Endometrium (tissue), 2 donors: ENCODE measurements around the gene NDUFB10.
"Not testable (repeated sequence)": the region's sequence is repeated elsewhere in the genome, so short reads cannot be mapped to it uniquely, and the experiment has no call there.

Source experiments
- FAIRE-seq: peaks from 2 replicates; lab custom pipeline; 2012; peaks lifted over from hg19 to GRCh38; lab: Jason Lieb, UNC
- donor health status: control.
- donor health status: control.

Gene NDUFB10

DNA sequence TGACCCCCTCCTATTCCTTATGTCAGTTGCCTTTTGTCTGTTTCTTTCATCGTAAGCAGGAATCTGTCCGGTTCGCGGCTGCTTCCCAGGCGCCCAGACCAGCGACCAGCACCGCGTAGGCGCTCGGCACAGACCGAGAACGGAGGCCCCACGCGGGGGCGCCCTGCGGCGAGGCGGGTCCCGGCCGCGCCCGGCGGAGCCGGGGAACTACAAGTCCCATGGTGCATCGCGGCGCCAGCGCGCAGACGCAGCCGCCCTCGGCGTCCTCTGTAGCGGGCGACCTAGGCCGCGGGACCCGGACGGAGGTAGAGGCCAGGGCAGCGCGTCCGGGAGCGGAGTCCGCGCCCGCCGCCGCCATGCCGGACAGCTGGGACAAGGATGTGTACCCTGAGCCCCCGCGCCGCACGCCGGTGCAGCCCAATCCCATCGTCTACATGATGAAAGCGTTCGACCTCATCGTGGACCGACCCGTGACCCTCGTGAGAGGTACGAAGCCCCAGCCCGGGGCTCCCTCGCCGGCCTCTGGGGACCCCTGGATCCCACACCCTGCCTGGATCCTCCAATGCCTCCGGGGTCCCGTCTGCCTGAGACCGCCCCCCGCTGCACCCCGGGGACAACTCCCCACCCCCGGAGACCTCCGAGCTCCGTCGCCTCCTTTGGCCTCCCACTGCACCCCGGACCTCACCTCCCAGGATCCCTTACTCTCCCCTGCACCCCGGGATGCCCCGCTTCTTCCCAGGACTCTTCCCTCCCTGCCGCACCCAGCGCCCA, at the start of gene NDUFB10:
TSS of gene NDUFB10 (plus strand) at position 270 of the 771 bp plus-strand sequence. CDS start at position 357, 87 bp downstream.
- no peak for FAIRE-seq

DNA sequence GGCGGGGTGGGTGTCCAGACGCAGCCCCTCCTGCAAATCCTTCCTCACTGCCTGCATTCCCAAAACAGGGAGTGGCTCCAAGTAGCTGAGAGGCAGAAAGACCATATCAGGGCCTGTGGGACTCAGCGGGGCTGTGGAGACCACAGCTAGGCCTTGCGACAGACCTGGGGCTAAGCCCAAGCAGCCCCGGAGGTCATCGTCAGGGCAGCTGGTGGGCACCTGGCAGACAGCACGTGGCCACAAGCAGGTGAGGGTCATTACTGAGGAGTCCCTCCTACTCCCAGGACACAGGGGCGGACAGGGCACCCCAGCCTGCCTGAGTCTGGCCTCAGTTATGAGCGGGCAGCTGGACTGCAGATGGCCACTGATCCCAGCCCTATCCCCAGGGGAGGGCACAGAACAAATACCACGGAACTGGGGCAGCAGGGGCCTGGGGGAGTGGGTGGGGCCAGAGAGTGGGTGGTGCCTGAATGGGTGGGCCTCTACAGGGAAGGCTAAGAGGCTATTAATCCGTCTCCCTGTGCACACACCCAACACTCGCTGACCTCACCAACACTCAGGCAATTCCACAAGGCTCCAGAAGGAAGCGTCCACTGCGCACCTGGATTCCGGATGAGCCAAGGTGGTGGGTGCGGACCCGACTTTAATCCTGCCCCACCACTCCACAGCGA, 49.6 kb upstream of the NDUFB10 start:
- no peak for FAIRE-seq

DNA sequence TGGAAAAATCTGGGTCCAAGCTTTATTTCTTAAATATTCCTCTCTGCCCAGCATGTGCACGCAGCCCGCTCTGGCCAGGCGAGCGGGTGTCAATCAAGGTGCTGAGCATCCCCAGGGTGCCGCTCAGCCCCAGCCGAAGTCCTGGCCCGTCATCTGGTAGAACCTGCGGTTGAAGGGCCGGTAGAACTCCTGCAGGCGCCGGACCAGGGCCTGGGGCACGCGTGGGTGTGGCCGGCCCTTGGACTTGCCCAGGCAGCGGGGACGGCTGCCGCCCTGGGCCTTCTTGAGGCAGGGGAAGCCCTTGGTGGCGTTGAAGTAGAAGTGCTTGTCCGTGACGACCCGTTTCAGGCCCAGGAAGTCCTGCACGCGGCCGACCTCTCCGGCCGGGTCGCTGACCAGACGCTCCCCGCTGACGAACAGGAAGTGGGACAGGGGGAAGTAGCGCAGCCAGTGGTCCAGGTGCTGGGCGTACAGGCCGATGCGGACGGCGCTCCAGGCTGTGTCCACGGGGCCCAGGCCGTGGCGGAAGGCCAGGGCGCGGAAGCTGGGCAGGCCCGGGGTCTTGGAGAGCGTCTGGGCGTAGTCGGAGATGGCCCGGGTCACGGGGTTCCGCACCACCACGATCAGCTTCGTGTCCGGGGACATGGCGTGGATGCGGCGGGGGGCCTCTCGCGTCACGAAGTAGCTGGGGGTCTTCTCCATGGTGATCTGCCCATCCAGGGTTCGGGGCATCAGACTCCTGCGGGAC, 47.7 kb upstream of the NDUFB10 start:
- no peak for FAIRE-seq

DNA sequence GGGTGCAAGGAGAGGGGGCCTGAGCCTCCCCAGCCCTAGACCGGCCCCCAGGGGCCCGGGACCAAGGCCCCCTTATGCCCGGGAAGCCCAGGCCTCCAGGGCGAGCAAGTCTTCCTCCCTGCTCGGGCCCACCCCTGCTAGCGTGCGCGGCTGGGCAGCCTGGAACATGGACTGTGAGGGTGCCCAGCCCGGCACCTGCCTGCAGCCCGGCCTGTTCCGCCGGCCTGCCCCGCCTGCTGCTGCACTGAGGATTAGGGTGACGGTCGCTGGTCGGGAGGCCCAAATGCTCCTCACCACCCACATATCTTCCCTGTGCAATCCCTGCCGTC, 47.2 kb upstream of the NDUFB10 start:
- no peak for FAIRE-seq

DNA sequence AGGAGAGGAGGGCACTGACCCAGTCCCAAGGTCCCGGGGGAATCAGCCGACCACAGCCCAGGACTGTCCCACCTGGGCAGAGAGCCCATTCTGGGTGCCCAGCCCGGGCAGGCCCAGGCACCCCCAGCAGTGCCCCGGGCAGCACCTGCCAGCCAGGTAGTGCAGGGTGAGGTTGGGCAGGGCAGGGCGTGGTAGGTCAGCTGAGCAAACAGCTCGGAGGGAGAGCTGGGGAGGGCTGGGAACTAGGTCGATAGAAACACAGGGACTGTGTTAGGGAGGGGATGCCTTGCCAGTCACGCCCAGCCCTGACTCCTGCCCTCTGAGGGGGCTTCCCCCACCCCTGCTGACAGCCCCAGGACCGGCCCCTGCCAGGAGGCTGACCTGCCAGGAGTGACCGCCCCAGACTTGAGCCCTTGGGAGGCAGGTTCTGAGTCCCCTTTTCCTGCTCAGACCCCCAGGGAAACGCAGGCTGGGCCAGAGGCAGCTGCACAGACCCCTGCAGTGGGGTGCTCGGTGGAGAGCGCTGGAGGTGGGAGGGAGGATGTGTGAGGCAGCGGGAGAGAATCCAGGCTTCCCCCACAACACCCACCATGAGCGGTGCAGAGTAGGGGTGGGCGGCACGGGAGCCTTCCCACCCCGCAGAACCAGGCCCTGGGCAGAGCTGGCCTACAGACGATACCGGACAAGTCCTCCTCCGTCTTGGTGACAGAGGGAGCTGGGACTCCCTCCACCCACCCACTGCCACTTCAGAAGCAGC, 45.8 kb upstream of the NDUFB10 start:
- no peak for FAIRE-seq

DNA sequence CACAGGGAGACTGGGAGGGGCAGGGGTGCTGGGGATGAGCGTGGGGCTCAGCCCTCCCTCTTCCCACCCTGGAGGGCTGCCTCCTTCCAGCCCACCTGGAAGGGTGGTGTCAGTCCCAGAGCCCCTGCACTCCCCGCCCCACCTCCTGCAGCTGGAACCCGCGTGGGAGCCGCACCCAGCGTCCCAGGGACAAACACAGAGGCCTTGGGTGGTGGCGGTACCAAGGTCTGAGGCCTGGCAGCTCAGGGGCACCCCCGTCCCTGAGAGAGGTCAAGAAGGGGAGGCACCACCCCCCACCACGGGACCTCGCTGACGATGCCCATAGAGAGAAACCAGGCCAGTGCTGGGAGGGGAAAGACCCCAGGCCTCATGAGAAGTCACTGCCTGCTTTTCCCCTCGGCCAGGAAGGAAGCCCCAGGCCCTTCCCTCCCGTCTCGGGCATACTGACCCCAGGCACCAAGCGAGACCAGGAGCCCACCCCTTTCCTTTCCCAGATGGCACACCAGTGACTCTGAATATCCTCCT, 45.2 kb upstream of the NDUFB10 start:
- no peak for FAIRE-seq

DNA sequence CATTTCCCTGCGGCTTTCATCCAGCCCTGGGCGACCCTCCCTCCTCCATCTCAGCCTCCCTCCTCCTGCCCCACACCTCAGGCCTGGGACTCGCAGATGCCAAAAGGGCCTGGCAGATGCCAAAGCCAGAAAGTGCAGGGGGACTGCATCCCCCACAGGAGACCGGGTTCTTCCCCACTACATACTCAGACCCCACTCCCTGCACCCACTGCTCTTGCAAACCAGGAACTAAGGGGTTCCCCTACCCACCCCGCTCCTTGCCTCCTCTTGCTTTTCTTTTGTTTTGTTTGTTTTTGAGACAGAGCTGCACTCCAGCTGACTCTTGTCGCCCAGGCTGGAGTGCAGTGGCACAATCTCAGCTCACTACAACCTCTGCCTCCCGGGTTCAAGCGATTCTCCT, 44.4 kb upstream of the NDUFB10 start:
- FAIRE-seq, result no peak

DNA sequence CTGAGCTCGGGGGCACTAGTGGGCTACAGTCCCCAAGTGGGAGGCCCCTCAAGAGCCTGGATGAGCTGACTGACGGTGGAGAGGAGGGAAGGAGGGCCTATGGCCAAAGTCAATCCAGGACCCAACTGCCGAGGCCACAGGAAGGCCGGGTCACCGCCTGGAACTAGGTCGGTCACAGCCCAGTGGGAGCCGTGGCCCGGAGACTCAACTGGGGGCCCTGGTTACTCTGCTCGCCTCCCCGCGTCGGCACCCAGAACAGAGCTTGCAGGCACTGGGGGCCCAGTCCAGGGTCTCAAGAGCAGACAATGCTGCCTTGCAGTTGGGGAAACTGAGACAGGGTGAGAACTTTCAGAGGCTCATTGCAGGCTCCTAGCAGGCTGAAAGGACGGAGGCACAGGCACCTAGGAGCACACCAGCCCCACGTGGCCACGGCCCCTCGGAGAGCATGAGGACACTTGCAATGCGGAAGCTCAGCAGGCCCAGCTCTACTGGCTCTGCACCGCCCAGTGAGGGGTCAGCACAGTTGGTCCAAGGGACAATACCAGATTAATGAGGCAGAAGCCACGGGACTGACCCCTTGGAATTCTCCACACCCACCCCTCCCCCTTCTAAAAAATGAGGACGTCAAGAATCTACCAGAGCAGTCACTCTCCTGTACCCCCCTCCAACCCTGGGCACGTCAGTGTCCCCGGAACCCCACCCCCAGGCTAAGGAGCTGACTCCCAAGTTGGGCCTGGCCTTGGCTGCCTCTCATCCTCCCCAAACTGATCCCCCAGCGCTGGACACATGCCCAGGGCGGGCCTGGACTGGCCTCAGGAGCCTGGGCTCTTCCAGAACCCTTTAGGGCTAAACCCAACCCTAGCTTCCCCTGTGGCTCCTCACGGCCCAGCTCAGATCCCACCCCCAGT, 43.4 kb upstream of the NDUFB10 start:
- FAIRE-seq, result no peak

DNA sequence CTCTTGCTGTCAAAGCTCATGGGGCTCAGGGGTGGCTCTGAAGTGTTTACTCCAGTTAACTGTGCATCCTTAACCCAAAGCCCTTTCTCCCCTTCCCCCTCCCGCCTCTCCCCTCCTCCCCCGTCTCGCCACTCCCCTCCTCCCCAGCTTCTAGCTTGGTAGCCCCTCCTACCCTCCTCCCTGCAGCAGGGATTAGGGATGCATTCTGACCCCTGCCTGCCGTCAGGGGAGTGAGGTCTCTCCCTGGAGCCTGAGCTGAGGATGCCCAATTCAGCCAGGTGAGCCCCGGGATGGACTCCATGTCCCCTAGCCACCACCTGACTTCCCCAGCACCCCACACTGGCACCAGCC, 42.7 kb upstream of the NDUFB10 start:
- FAIRE-seq, result no peak

DNA sequence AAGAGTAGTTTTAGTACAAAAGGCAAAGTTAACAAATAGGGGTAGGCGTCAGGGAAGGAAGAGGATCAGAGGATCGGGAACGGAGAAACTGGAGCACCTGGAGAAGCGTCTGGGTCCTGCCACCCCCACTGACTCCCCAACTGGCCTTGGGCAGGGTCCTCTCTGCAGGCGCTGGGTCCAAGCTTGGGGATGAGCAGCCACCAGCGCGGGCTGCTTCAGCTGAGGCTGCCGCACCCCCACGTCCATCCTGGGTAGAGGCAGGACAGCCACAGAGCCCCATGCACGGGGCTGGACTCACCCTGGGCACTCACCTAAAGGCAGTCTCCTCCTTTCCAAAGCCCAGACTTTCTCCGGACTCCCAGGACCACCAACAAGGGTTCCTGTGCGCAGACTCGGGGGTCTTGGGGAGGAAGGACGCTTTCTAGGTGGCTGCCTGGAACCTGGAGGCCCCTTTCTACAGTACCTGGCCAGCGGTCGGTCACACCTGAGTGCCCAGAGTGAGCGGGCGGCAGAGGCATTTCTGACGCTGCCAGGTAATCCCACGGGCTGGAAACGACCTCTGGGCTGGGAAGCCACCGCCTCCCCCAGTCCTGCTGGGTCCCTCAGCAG, 42.2 kb upstream of the NDUFB10 start:
- no peak for FAIRE-seq

DNA sequence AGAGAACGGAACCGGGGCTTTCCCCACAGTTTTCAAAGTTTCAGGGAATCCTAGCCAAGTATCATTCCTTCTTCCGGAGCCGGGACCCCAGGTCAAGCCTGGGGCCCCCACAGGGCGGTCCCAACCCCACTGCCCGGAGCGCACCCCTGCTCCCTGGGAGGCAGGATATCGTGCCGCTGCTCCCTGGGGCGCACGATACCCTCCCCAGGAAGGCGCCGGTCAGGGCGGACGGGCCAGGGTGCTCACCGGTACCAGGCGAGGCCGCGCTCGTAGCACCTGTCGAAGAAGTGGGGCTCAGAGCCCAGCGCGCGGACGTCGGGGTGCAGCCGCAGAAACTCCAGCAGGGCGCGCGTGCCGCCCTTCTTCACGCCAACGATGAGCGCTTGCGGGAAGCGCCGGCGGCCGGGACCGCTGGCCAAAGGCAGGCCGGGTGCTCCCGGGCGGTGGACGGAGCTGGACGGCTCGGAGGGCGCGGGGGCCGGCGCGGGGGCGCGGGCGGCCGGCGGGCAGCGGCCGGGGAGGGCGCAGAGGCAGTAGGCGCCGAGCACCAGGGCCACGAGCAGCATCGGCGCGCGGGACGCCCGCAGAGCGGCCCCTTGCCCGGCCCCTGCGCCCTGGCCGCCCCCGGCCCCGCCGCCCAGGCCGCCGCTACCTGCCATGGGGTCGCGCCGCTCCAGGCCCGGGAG, 41.5 kb upstream of the NDUFB10 start:
- no peak for FAIRE-seq

DNA sequence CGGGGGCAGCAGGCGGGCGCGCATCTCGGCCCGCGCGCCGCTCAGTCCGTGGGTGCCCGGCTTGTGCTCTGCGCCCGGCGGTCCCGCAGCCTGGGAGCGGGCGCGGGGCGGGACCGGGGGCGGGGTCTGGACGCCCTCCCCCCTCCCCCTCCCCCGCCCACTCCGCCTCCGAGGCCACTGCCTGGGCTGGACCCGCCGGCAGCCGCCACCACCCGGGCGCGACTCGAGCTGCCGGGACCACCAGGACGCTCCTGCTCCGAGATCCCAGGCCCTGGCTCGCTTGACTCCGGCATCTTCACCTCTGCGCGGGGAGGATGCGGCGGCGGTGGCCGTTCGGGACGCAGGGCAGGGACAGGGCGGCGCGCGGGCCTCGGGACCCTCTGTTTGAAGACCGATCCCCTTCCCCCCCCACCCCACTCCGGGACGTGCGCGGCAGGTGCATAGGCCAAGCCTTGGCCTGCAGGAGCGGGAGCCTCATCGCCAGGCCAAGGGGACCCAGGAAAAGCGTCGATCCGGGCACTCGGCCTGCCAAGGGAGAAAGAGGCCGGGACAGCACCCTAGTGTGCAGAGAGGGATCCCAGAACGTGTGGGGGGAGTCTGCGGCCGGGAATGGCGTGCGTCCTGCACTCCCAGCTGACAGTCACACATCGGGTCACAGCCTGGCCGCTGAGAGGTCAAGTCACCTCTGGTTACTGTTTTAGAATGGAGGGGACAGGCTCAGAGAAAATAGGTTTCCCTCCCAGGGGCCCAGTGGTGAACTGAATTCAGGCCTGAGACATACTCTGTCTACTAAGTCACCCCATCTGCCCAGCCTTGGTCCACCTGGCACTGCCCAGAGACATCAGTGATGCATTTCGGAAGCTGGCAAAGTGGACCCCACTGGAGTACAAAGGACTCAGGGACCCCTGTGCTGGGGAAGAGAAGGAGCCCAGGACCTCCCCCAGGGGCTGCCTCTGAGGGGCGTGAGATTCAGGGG, 40.7 kb upstream of the NDUFB10 start, which contains the start of gene HS3ST6:
TSS of gene HS3ST6 (minus strand) at position 65 of the 976 bp plus-strand sequence. CDS start 92 bp downstream, outside the sequence.
- no peak for FAIRE-seq

DNA sequence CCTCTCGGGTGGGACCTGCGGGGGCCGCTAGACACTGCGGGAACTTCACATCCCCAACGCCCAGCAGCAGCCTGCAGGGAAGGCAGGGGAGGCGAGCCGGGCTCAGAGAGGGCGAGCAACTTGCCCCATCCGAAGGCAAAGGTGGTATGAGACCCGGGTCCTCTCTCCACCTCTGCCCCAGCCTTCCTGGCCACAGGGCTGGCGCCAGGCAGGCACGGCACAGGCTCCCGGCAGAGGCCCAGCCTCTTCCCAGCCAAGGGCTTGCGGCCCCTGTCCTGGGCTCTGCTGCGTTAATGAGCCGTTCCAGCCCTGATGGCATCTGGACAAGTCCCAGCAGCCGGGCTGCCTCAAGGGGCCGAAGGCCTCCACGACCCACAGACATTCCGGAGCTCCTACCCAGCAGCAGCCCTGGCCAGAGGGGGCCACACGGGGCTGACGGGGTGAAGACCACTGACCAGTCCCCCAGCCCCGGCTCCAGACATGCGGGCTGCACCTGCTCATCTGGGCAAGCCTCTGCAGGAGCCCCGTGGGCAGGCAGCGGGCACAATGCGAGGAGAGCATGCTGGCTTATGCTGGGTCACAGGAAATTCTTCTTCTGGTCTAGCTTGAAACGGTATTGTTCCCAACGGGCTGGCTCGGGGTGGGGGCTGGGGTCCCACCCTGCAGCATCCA, 39.9 kb upstream of the NDUFB10 start:
- no peak for FAIRE-seq

DNA sequence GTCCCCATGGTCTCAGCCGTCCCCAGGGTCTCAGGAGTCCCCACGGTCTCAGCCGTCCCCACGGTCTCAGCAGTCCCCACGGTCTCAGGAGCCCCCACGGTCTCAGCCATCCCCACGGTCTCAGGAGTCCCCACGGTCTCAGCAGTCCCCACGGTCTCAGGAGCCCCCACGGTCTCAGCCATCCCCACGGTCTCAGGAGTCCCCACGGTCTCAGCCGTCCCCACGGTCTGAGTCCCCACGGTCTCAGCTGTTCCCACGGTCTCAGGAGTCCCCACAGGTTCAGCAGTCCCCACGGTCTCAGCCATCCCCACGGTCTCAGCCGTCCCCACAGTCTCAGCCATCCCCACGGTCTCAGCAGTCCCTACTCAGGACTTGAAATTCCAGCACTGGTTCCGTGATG, 39.2 kb upstream of the NDUFB10 start:
- not testable (repeated sequence) for FAIRE-seq

DNA sequence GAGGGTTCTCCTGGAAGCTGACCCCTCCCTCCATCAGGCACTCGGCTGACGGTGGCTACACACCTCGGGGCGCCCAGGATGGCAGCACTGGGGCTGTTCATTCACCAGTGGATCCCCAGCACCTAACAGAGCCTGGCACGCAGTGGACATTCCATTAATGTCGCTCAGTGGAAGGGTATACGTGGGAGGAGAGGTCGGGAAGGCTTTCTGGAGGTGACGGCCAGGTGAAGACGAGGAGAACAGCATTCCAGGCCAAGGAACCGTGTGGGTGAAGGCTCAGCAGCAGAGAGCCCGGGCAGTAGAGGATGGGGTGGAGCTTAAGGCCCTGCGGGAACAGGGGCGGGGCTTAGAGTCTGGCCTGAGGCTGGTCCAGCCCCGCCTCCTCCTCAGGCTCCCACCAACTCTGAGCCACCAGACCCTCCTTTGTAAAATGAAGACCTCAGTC, 38.6 kb upstream of the NDUFB10 start:
- FAIRE-seq, result no peak

DNA sequence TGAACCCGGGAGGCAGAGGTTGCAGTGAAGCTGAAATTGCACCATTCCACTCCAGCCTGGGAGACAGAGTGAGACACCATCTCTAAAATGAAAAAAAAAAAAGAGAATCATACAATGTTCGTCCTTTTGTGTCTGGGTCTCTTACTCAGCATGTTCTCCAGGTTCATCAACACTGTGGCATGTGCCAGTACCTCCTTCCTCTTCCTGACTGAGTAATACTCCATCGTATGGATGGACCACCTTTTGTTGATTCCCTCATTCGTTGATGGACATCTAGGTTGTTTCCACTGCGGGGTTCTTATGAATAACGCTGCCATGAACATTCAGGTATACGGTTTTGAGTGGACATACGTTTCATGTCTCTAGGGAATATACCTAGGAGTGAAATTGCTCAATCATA, 37.0 kb upstream of the NDUFB10 start:
- no peak for FAIRE-seq

DNA sequence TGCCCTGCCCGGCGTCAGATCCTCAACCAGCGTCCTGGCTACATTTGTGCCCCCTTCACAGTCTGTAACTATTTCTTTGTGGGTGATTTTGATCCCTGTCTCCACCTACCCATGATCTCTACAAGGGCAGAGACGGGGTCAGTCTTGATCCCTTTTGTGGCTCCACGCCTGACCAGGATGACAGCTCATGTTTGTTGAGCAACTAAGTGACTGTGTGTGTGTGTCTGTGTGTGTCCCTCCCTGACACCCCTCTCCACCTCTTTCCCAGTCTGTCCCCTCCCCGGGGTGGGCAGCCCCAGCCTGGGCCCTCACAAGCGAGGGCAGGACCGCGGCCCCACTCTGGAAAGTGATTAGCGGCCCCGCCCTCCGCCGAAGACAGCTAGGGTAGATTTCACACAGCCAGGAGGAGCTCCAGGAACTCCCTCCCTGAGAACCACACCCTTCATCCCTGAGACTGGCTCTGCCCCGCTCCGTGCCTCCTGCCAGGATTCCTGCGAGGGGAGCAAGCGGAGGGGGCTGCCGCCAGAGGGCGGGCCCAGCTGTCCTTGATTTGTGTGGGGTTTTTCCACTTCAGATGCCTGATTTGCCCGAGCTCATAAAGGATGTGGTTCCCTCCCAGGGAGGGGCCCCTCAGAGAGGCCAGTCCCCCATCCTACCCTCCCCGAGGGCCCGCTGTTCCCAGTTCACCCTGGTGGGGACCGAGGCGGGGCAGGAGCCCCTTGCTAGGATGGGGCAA, 35.9 kb upstream of the NDUFB10 start:
- no peak for FAIRE-seq
